MM.1S (cell line): ENCODE results near the gene GCGR.

ENCODE experiments used
- DNase-seq: peaks from one replicate; pipeline ENCODE4 v3.0.0-alpha.2; 2015
- H2AFZ ChIP-seq: fragments of 300-600 bp; sonication (generic); 2 replicates; pipeline ENCODE4 v1.6.0; 2016; ENCODE audit warnings: antibody characterized with exemption, low read length
- H3F3A ChIP-seq: fragments of 300-600 bp; sonication (generic); 2 replicates; pipeline ENCODE4 v1.6.1; 2016; ENCODE audit warnings: mild to moderate bottlenecking, antibody characterized with exemption, low read length, moderate library complexity, mixed read lengths; ENCODE audit not compliant: insufficient read depth
- H3K27ac ChIP-seq: fragments of 300-600 bp; sonication (generic); 2 replicates; pipeline ENCODE4 v1.5.1; 2016; ENCODE audit warnings: mild to moderate bottlenecking, low read length
- H3K27me3 ChIP-seq: fragments of 300-600 bp; sonication (generic); replicated peaks from 2 replicates; pipeline ENCODE4 v1.6.0; 2016; ENCODE audit warnings: low read length; ENCODE audit not compliant: insufficient read depth
- H3K36me3 ChIP-seq: fragments of 300-600 bp; sonication (generic); replicated peaks from 2 replicates; pipeline ENCODE4 v1.6.1; 2016; ENCODE audit warnings: mild to moderate bottlenecking, low read length, mixed read lengths; ENCODE audit not compliant: insufficient read depth
- H3K4me1 ChIP-seq: fragments of 300-600 bp; sonication (generic); 2 replicates; pipeline ENCODE4 v1.6.1; 2016; ENCODE audit warnings: low read length, mixed read lengths
- H3K4me2 ChIP-seq: fragments of 300-600 bp; sonication (generic); 2 replicates; pipeline ENCODE4 v1.6.0; 2016; ENCODE audit warnings: low read depth, low read length
- H3K4me3 ChIP-seq: fragments of 300-600 bp; sonication (generic); 2 replicates; pipeline ENCODE4 v1.5.1; 2016; ENCODE audit warnings: low read length, mixed read lengths
- H3K79me2 ChIP-seq: fragments of 300-600 bp; sonication (generic); 2 replicates; pipeline ENCODE4 v1.6.1; 2016; ENCODE audit warnings: mixed run types, low read length, mixed read lengths
- H3K9ac ChIP-seq: fragments of 300-600 bp; sonication (generic); 2 replicates; pipeline ENCODE4 v1.6.1; 2016; ENCODE audit warnings: low read length, mixed read lengths
- H3K9me2 ChIP-seq: fragments of 300-600 bp; sonication (generic); replicated peaks from 2 replicates; pipeline ENCODE4 v1.6.1; 2016; ENCODE audit warnings: mild to moderate bottlenecking, low read length, mixed read lengths; ENCODE audit not compliant: insufficient read depth
- H3K9me3 ChIP-seq: fragments of 300-600 bp; sonication (generic); replicated peaks from 2 replicates; pipeline ENCODE4 v1.6.1; 2016; ENCODE audit warnings: mild to moderate bottlenecking, low read length, mixed read lengths; ENCODE audit not compliant: insufficient read depth
- H4K20me1 ChIP-seq: fragments of 300-600 bp; sonication (generic); 2 replicates; pipeline ENCODE4 v1.6.1; 2016; ENCODE audit warnings: mild to moderate bottlenecking, low read length, moderate library complexity, mixed read lengths; ENCODE audit not compliant: insufficient read depth
- EZH2 ChIP-seq: fragments of 300-600 bp; sonication (generic); optimal IDR thresholded peaks from 2 replicates; pipeline ENCODE3; 2017; ENCODE audit warnings: low read depth, mild to moderate bottlenecking, antibody characterized with exemption, low read length, mixed read lengths
- EZH2phosphoT487 ChIP-seq: fragments of 300-600 bp; sonication (generic); IDR thresholded peaks from 2 replicates; pipeline ENCODE4 v1.6.1; 2018; ENCODE audit warnings: antibody characterized with exemption, low read length
- TF ChIP-seq, protein P1 (sequence below): fragments of 300-600 bp; sonication (generic); IDR thresholded peaks from 2 replicates; pipeline ENCODE4 v1.5.1; 2016; ENCODE audit warnings: antibody characterized with exemption, low read length, mixed read lengths

GCGR gene

DNA sequence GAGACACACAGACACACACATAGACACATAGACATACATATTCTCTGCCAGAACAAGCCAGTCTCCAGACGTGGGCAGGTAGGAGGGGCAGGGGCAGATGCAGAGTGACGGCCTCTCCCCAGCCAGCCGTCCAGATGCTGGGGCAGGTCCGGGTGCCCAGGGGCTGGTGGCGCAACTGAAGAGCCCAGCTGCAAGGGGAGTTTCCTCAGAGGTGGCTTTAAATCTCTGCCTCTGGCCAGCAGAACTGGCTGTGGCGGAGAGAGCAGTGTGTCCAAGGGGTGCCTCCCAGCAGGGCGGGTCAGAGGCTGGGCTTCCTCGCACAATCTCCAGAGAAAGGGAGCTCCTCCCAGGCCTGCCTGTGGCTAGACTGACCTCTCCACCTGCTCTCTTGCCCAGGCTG is 9.4 kb upstream of the GCGR start:
- no peaks in the 10 kb centered on the region for H3K36me3 ChIP-seq
- no peak for TF ChIP-seq EZH2phosphoT487
- no peak for TF ChIP-seq EZH2
- TF ChIP-seq, protein P1, sequence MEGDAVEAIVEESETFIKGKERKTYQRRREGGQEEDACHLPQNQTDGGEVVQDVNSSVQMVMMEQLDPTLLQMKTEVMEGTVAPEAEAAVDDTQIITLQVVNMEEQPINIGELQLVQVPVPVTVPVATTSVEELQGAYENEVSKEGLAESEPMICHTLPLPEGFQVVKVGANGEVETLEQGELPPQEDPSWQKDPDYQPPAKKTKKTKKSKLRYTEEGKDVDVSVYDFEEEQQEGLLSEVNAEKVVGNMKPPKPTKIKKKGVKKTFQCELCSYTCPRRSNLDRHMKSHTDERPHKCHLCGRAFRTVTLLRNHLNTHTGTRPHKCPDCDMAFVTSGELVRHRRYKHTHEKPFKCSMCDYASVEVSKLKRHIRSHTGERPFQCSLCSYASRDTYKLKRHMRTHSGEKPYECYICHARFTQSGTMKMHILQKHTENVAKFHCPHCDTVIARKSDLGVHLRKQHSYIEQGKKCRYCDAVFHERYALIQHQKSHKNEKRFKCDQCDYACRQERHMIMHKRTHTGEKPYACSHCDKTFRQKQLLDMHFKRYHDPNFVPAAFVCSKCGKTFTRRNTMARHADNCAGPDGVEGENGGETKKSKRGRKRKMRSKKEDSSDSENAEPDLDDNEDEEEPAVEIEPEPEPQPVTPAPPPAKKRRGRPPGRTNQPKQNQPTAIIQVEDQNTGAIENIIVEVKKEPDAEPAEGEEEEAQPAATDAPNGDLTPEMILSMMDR: no peak
- H3K9ac ChIP-seq: no peak overlapping the region
- H3K4me3 ChIP-seq: no peak overlapping the region
- H3K27me3 ChIP-seq: peaks cover 22% of the 10 kb centered on the region
- no peak overlapping the region for H3K4me2 ChIP-seq
- no peaks in the 10 kb centered on the region for H3K79me2 ChIP-seq
- no peaks in the 10 kb centered on the region for H3K9me3 ChIP-seq
- no peaks in the 10 kb centered on the region for H4K20me1 ChIP-seq
- no peak overlapping the region for H2AFZ ChIP-seq
- H3K4me1 ChIP-seq: no peaks in the 10 kb centered on the region
- H3F3A ChIP-seq: no peaks in the 10 kb centered on the region
- H3K27ac ChIP-seq: no peak overlapping the region
- DNase-seq: no peak
- no peaks in the 10 kb centered on the region for H3K9me2 ChIP-seq

DNA sequence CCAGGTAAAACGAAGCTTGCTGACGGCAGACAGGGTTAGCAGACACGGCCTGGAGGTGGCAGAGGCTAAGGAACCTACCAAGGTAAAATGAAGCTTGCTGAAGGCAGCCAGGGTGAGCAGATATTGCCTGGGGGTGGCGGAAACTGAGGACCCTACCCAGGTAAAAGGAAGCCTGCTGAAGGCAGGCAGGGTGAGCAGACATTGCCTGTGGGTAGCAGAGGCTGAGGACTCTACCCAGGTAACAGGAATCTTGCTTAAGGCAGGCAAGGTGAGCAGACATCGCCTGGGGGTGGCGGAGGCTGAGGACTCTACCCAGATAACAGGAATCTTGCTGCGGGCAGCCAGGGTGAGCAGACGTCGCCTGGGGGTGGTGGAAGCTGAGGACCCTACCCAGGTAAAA is 2.6 kb upstream of the GCGR start:
- peaks cover 67% of the 10 kb centered on the region for H3K27me3 ChIP-seq
- H3K9me3 ChIP-seq: no peaks in the 10 kb centered on the region
- no peaks in the 10 kb centered on the region for H3K79me2 ChIP-seq
- H3K9ac ChIP-seq: no peak overlapping the region
- no peaks in the 10 kb centered on the region for H3K4me1 ChIP-seq
- no peaks in the 10 kb centered on the region for H3K9me2 ChIP-seq
- no peak overlapping the region for H3K27ac ChIP-seq
- TF ChIP-seq EZH2: no peak
- TF ChIP-seq EZH2phosphoT487: no peak
- TF ChIP-seq, protein P1: no peak
- no peaks in the 10 kb centered on the region for H4K20me1 ChIP-seq
- no peak overlapping the region for H2AFZ ChIP-seq
- H3K4me3 ChIP-seq: no peak overlapping the region
- H3K36me3 ChIP-seq: no peaks in the 10 kb centered on the region
- H3F3A ChIP-seq: no peaks in the 10 kb centered on the region
- DNase-seq: no peak
- H3K4me2 ChIP-seq: no peak overlapping the region

DNA sequence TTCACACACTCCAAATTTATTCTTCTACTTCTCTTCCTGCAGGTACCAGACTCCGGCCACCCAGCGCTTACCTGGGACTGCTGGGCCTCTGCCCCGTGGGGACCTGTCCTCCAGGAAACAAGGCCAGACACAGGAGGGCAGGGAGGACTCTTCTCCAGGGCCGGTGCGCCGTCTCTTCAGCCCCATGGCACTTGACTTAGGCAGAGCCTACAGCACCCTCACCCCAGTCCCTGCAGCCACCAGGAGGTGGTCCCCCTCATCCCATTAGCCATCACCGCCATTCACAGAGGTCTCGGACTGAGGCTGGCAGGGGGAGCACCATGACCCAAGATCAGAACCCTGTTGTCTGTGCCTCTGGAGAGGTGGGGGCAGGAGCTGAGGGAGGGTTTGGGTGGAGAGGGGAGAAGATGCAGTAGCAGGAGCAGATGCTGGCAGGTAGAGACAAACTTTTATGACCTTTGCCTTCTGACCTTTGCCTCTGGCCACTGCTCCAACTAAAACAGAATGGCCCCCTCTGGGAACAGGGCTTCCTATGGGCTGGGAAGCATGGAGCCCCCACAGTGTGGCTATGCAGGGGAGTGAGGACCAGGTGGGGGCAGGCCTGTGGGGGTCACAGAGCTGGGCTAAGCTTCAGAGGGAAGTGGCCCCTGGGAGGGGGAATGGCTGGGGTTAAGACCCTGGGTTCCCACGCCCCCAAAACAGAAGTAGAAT is 1.7 kb upstream of the GCGR start:
- H3K27ac ChIP-seq: no peak overlapping the region
- H4K20me1 ChIP-seq: no peaks in the 10 kb centered on the region
- no peaks in the 10 kb centered on the region for H3K4me1 ChIP-seq
- no peak overlapping the region for H2AFZ ChIP-seq
- H3F3A ChIP-seq: no peaks in the 10 kb centered on the region
- H3K36me3 ChIP-seq: no peaks in the 10 kb centered on the region
- no peaks in the 10 kb centered on the region for H3K9me2 ChIP-seq
- H3K9ac ChIP-seq: no peak overlapping the region
- DNase-seq: no peak
- no peak overlapping the region for H3K4me2 ChIP-seq
- H3K79me2 ChIP-seq: no peaks in the 10 kb centered on the region
- TF ChIP-seq EZH2phosphoT487: no peak
- no peak for TF ChIP-seq EZH2
- TF ChIP-seq, protein P1: no peak
- H3K27me3 ChIP-seq: peaks cover 75% of the 10 kb centered on the region
- H3K9me3 ChIP-seq: no peaks in the 10 kb centered on the region
- H3K4me3 ChIP-seq: no peak overlapping the region
